ENCODE data around the gene NBPF19.
"Not testable (repeated sequence)": the region's sequence is repeated elsewhere in the genome, so short reads cannot be mapped to it uniquely, and the experiment has no call there.

NBPF19 gene
- total RNA-seq, result 0.39 to 6.0 (median 2.1) reads per million in 3 experiments

GRCh38 chr1:149474745-149475144 is at the start of gene NBPF19:
Gene NBPF19, plus strand, starts transcription at chr1:149475045. Its CDS starts 888 bp downstream, at chr1:149475933.
- not testable (repeated sequence) for DNase-seq

- not testable (repeated sequence) for DNase-seq
Observed at GRCh38 chr1:149428317-149428716, 46.5 kb upstream of the NBPF19 start.

- not testable (repeated sequence) for DNase-seq
Observed at GRCh38 chr1:149445451-149445850, 29.4 kb upstream of the NBPF19 start.

GRCh38 chr1:149452196-149452595 is 22.6 kb upstream of the NBPF19 start:
- not testable (repeated sequence) for DNase-seq

- DNase-seq, result not testable (repeated sequence)
Observed at GRCh38 chr1:149452652-149453051, 22.2 kb upstream of the NBPF19 start.

- peak; percentile 57 for DNase-seq
Observed at GRCh38 chr1:149558350-149558825, 83.5 kb downstream of the NBPF19 start.

- DNase-seq, result not testable (repeated sequence)
Observed at GRCh38 chr1:149561806-149562205, 87.0 kb downstream of the NBPF19 start.

GRCh38 chr1:149565485-149565884 is 90.6 kb downstream of the NBPF19 start:
- not testable (repeated sequence) for DNase-seq

- DNase-seq, result not testable (repeated sequence)
Observed at GRCh38 chr1:149572763-149573162, 97.9 kb downstream of the NBPF19 start.

GRCh38 chr1:149585592-149585991 is 110.7 kb downstream of the NBPF19 start:
- DNase-seq, result peak; percentile 76

Data from central memory CD4-positive, alpha-beta T cell (primary cell).